ENCODE data around the gene MBOAT2.
A peak's percentile ranks its signal among the peaks of the same experiment; 100 is the strongest.

MBOAT2 gene

DNA sequence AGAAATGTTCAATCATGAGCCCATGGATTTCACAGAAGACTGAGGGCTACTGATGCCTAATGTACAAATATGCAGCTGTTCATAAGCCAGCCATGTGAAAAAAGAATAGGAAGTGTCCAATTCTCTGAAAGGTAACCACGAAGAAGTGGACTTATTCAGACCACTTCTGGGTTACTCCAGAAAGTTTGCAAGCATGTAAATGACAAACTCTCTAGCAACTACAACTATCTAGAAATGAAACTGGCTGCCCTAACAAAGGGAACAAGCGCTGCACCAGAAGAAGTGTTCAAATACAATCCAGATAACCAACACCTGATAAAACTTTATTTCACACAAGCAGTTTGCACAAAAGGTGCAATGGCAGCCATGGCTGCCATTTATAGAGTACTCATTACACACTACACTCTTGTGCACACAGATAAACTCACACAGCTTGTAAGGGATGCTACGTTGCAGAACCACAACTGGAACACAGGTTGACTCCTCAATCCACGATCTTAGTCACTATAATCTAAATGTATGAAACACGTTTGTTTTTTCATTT, 13.9 kb downstream of the MBOAT2 start:
- H3K36me3 ChIP-seq (ENCODE audit: control insufficient read depth, insufficient read depth, low read length), result no peaks in the 10 kb centered on the region
- TF ChIP-seq, protein P1, sequence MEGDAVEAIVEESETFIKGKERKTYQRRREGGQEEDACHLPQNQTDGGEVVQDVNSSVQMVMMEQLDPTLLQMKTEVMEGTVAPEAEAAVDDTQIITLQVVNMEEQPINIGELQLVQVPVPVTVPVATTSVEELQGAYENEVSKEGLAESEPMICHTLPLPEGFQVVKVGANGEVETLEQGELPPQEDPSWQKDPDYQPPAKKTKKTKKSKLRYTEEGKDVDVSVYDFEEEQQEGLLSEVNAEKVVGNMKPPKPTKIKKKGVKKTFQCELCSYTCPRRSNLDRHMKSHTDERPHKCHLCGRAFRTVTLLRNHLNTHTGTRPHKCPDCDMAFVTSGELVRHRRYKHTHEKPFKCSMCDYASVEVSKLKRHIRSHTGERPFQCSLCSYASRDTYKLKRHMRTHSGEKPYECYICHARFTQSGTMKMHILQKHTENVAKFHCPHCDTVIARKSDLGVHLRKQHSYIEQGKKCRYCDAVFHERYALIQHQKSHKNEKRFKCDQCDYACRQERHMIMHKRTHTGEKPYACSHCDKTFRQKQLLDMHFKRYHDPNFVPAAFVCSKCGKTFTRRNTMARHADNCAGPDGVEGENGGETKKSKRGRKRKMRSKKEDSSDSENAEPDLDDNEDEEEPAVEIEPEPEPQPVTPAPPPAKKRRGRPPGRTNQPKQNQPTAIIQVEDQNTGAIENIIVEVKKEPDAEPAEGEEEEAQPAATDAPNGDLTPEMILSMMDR (IDR thresholded peaks at IDR 0.05; ENCODE audit: insufficient read depth, low read length, poor library complexity, severe bottlenecking), result no peak
- no peak overlapping the region for H3K4me3 ChIP-seq (replicated peaks; ENCODE audit: low read depth, low read length)
- no peak for DNase-seq (ENCODE audit: extremely low read depth, insufficient read length)
- no peaks in the 10 kb centered on the region for H3K27me3 ChIP-seq (replicated peaks; ENCODE audit: control insufficient read depth, insufficient read depth, low read length)

DNA sequence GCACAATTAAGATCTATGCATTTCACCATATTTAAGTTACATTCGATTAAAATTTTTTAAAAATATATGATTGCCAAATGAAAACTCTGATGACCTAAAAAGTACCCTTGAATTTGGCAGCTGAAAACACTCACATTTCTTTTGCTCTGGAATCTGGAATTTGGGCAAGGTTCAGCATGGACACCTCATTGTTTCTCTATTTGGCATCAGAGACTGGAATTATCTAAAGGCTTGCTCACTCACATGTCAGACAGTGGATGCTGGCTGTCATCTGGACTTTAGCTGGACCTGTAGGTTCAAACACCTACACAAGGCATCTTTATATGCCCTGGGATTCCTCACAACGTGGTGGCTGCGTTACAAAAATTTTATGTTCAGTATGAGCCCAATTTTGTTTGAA, 16.1 kb downstream of the MBOAT2 start:
- Histone ChIP-seq H3K4me3 (replicated peaks; ENCODE audit: low read depth, low read length) (no peak overlapping the region), H3K27me3 (replicated peaks; ENCODE audit: control insufficient read depth, insufficient read depth, low read length) (no peaks in the 10 kb centered on the region), H3K36me3 (ENCODE audit: control insufficient read depth, insufficient read depth, low read length) (no peaks in the 10 kb centered on the region)
- DNase-seq (ENCODE audit: extremely low read depth, insufficient read length), result no peak
- TF ChIP-seq, protein P1 (IDR thresholded peaks at IDR 0.05; ENCODE audit: insufficient read depth, low read length, poor library complexity, severe bottlenecking), result no peak

DNA sequence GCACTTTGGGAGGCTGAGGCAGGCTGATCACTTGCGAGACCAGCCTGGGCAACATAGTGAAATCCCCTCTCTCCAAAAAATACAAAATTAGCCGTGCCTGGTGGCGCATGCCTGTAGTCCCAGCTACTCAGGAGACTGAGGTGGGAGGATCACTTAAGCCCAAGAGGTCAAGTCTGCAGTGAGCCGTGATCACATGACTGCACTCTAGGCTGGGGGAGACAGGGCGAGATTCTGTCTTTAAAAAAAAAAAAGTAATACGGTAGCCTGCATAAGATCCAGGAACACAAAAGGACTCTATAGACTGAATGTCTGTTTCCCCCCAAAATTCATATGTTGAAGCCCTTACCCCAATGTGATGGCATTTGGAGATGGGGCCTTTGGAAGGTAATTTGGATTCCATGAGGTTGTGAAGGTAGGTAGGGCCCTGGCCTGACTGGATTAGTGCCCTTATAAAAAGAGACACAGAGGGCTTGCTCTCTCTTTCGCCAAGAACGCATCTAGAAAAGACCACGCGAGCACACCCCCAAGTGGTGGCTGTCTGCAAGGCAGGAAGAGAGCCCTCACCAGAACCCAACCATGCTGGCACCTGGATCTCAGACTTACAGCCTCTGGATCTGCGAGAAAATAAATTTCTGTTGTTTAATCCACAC, 17.0 kb downstream of the MBOAT2 start:
- TF ChIP-seq, protein P1 (IDR thresholded peaks at IDR 0.05; ENCODE audit: insufficient read depth, low read length, poor library complexity, severe bottlenecking), result peak; percentile 74
- no peak for DNase-seq (ENCODE audit: extremely low read depth, insufficient read length)
- Histone ChIP-seq H3K36me3 (ENCODE audit: control insufficient read depth, insufficient read depth, low read length) (no peaks in the 10 kb centered on the region), H3K27me3 (replicated peaks; ENCODE audit: control insufficient read depth, insufficient read depth, low read length) (no peaks in the 10 kb centered on the region), H3K4me3 (replicated peaks; ENCODE audit: low read depth, low read length) (no peak overlapping the region)

DNA sequence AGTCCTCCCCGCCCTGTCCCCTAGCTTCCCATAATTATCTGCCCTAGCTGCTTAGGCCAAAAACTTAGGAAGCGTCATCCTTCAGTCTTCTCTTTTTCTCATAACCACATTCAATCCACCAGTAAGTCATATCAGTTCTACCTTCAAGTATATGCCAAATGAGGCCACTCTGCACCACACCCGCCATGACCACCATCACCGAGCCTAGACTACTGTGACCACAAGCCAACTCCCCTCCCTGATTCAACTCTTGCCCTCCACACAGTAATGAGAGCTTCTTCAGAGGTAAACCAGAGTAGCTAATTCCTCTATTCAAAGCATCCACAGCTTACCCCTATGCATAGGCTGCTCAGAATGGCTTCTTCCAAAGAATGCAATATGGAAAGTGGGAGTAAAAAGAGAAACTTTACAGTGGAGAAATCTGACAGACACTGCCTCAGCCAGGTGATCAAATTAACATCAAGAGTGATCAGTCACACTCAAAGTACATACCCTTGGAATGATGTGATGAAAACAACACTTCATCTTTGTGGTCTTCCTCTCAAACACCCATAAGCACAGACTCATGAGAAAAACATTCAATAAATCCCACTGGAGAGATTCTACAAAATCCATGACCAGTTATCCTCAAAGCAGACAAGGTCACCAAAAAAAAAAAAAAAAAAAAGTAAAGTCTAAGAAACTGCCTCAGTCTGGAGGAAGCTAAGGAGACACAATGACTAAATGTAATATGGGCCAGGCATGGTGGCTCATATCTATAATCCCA, 17.7 kb downstream of the MBOAT2 start:
- H3K27me3 ChIP-seq (replicated peaks; ENCODE audit: control insufficient read depth, insufficient read depth, low read length), result no peaks in the 10 kb centered on the region
- no peaks in the 10 kb centered on the region for H3K36me3 ChIP-seq (ENCODE audit: control insufficient read depth, insufficient read depth, low read length)
- TF ChIP-seq, protein P1 (IDR thresholded peaks at IDR 0.05; ENCODE audit: insufficient read depth, low read length, poor library complexity, severe bottlenecking), result no peak
- DNase-seq (ENCODE audit: extremely low read depth, insufficient read length), result no peak
- H3K4me3 ChIP-seq (replicated peaks; ENCODE audit: low read depth, low read length), result no peak overlapping the region

DNA sequence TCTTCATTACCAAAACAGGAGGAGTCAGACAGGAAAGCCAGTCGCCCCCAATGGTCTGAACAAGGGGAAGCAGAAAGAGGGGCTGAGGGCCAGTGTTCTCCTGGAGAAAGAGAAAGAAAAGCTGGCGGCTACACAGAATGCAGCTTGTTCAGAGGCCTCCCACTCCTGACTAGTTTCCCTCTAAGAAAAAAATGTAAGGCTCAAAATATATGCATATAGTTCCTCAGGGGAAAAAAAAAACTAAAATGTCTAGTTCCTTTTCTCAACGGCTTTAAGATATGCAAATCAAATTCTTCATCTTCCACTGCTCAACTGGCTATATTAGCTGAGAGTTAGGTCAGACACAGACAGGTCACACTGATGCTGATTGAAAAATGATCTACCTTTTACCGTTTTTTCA, 18.6 kb downstream of the MBOAT2 start:
- Histone ChIP-seq H3K4me3 (replicated peaks; ENCODE audit: low read depth, low read length) (no peak overlapping the region; the same call in 1 of the 2 replicates), H3K36me3 (ENCODE audit: control insufficient read depth, insufficient read depth, low read length) (no peaks in the 10 kb centered on the region)

More for the DNA sequence above, 18.6 kb downstream of the MBOAT2 start:
- H3K27me3 ChIP-seq (replicated peaks; ENCODE audit: control insufficient read depth, insufficient read depth, low read length), result no peaks in the 10 kb centered on the region
- no peak for DNase-seq (ENCODE audit: extremely low read depth, insufficient read length)
- TF ChIP-seq, protein P1 (IDR thresholded peaks at IDR 0.05; ENCODE audit: insufficient read depth, low read length, poor library complexity, severe bottlenecking), result no peak
